SK-N-MC (cell line): Measurements from ENCODE around the gene SLAMF9.

ENCODE experiments used
- DNase-seq: peaks from one replicate; pipeline ENCODE4 v3.0.0-alpha.2; 2011; ENCODE audit warnings: low read depth, low spot score
- H3K27ac ChIP-seq: fragments of 200-600 bp; sonication (generic); 2 replicates; pipeline ENCODE4 v1.5.1; 2016; ENCODE audit warnings: mixed run types
- H3K36me3 ChIP-seq: fragments of 200-600 bp; sonication (generic); 2 replicates; pipeline ENCODE4 v1.6.1; 2017; ENCODE audit warnings: antibody characterized with exemption, low read length, mixed read lengths; ENCODE audit not compliant: insufficient read depth
- H3K4me3 ChIP-seq: fragments of 200-600 bp; sonication (generic); 2 replicates; pipeline ENCODE4 v1.5.1; 2016
- H3K9ac ChIP-seq: fragments of 200-600 bp; sonication (generic); 2 replicates; pipeline ENCODE4 v1.8.0; 2017; ENCODE audit warnings: mixed run types, mixed read lengths; ENCODE audit not compliant: insufficient read length
- H3K9me3 ChIP-seq: fragments of 200-600 bp; sonication (generic); 2 replicates; pipeline ENCODE4 v1.6.1; 2017; ENCODE audit warnings: low read depth, mild to moderate bottlenecking, antibody characterized with exemption, low read length, moderate library complexity, mixed read lengths
- EZH2 ChIP-seq: fragments of 200-600 bp; sonication (generic); IDR thresholded peaks from one replicate; pipeline ENCODE4 v1.6.1; 2017; ENCODE audit warnings: antibody characterized with exemption
- FOXP2 ChIP-seq: optimal IDR thresholded peaks from 2 replicates; pipeline ENCODE3; 2011; ENCODE audit warnings: mild to moderate bottlenecking, moderate library complexity; ENCODE audit not compliant: insufficient read depth; ENCODE audit errors: extremely low read length, control extremely low read depth
- POLR2AphosphoS5 ChIP-seq: IDR thresholded peaks from 2 replicates; pipeline ENCODE4 v1.6.1; 2012; ENCODE audit warnings: mild to moderate bottlenecking, low read depth, low read length, borderline replicate concordance

The SLAMF9 gene

DNA sequence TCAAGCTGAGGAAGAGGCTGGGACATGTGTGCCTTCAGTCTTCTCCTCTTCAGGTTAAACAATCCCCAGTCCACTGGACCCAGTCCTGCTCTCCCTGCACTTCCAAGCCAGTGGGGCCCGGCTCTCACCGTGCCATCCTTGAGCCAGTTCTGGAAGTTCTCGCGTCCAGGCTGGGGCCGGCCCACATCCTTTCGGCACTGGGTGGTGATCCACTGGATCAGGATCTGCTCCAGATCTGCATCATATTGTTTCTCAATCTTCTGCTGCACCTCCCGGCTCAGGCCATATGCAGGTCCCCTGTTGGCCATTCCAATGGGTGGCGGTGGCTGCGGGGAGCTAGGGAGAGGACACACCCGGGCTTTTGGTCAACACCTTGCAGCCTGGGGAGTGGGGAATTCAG is 33.8 kb downstream of the SLAMF9 start:
- no peak for DNase-seq
- no peak overlapping the region for H3K27ac ChIP-seq
- H3K9ac ChIP-seq = no peak overlapping the region
- no peaks in the 10 kb centered on the region for H3K9me3 ChIP-seq
- TF ChIP-seq POLR2AphosphoS5 = no peak
- TF ChIP-seq FOXP2 = no peak
- TF ChIP-seq EZH2 = no peak
- H3K4me3 ChIP-seq = no peak overlapping the region
- H3K36me3 ChIP-seq = peaks cover 9% of the 10 kb centered on the region; the same call in 1 of the 2 replicates

DNA sequence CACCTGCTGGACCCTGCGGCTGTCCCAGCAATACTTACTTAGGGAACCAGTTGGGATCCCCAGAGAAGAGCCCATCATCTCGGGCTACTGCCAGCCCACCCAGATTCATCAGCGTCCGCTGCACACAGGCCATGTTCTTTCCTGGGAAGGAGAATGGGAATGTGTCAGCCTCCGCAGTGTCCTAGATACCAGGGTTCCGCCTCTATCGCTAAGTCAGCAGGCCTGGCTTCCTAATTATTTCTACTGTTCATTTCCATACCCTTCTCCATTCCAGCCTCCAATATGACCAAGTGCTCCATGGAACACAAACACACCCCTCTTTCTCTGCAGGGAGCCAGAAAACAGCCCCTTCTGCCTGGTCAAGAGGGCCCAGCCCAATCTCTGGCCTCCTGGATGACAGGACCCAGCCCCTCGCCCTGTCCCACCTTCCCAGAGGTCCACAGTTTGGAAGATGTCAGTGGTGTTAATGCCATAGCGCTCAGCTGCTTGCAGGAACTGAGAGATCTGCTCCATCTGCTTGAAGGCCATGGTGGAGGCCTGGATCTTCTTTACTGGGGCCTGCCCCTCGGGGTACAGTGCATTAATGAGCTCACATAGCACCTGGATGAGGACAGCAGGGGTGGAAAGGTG is 34.7 kb downstream of the SLAMF9 start:
- Histone ChIP-seq H3K36me3 (peaks cover 9% of the 10 kb centered on the region; the same call in 1 of the 2 replicates), H3K4me3 (no peak overlapping the region), H3K9me3 (no peaks in the 10 kb centered on the region), H3K27ac (no peak overlapping the region), H3K9ac (no peak overlapping the region)
- TF ChIP-seq EZH2 = no peak
- DNase-seq = no peak

DNA sequence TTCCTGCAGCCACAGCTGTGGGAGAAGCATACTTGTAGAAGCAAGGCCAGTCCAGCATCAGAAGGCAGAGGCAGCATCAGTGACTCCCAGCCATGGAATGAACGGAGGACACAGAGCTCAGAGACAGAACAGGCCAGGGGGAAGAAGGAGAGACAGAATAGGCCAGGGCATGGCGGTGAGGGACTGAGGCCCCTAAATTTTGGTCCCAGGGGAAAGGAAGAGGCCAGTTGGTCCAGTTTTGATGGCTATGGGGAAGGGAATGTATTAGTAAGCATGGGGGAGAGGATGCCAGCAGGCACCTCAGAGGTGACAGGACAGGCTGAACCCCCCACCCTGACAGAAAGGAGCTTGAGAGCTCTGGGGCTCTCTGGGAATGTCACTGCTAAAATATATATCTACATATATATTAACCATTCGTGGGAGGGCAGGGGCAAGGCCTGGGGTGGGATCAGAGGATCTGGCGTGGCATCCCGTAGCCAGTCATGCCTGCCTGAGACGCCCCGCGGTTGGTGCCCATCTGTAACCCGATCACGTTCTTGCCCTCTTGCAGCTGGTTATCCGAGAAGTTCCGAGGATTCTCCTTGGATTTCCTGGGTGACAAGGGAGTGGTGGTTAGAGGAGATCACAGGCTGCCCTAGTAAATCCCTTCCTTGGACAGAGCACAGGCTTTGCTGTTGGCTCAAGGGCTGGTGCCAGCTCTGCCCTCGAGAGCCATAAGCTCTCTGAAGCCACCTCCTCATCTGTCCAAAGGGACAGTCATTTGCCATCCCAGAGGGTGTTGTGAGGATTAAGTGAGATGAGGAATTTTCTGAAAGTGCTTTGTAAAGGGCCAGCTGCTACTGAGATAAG is 35.5 kb downstream of the SLAMF9 start:
- Histone ChIP-seq H3K9me3 (no peaks in the 10 kb centered on the region), H3K27ac (no peak overlapping the region), H3K4me3 (no peak overlapping the region), H3K36me3 (peaks cover 9% of the 10 kb centered on the region; the same call in 1 of the 2 replicates), H3K9ac (no peak overlapping the region)
- TF ChIP-seq EZH2 (no peak), POLR2AphosphoS5 (no peak), FOXP2 (no peak)
- DNase-seq = no peak

DNA sequence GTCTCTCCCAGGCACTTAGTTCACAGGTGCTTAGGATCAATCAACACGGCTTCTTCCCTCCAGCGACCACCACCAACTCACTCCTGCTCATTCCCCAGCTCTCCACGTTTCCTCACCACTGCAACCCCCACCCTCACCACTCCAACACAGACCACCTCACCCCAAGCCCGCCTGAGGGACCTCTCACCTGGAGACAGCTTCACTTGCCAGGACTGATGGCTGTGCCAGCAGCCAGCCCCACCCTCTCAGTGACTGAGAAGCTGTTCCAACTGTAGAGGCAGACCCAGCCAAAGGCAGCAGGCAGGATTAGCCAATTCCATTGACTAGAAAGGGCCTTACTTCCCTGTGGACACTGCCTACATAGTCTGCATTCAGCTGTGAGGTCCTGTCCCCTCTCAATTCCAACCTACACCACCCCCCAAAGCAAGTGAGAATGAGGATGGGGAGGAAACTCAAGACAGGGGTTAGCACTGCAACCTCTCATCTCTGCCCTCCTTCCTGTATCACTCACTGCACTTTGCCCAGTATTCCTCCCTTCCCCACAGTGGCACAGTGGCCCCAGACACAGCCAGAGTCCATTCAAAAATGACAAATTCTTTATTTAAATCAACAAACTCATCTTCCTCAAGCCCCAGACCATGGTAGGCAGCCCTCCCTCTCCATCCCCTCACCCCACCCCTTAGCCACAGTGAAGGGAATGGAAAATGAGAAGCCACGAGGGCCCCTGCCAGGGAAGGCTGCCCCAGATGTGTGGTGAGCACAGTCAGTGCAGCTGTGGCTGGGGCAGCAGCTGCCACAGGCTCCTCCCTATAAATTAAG is 36.3 kb downstream of the SLAMF9 start:
- H3K36me3 ChIP-seq = peaks cover 9% of the 10 kb centered on the region; the same call in 1 of the 2 replicates
- no peaks in the 10 kb centered on the region for H3K9me3 ChIP-seq
- no peak overlapping the region for H3K27ac ChIP-seq
- TF ChIP-seq EZH2 (no peak), POLR2AphosphoS5 (no peak), FOXP2 (no peak)
- DNase-seq = no peak
- no peak overlapping the region for H3K4me3 ChIP-seq
- no peak overlapping the region for H3K9ac ChIP-seq

DNA sequence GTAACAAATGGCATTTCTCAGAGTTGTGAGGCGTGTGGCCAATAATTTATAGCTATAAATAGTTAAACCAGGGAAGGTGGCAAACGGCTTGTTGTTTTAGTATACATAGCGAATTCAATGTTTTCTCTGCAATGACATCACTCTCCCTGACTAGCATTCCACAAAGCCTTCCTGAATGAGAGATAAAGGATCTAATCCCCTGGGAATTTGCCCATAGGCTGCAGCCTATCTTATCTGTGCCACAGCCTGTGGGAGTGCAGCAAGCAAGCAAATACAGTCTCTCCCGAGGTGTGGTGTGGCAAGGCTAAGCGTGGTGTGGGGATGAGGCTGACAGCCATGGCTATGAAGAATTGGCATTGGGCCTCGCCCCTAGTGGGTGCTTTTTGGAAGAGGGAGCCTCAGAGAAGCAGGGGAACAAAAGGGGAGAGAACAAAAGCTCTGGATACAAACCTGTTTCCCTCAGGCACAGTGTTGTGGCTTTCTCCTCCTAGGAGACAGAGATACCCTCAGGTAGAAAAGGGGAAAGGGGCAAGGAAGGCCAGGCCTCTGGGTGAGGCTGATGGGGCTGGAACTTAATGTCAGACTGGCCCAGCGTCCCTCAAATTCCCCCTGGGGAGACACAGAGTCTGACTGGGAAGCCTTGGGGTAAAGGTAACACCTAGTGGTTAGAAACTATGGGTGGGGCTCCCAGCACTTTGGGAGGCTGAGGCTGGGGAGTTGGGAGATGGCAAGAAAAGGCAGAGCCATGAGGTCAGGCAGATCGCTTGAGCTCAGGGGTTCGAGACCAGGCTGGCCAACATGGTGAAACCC is 37.6 kb downstream of the SLAMF9 start:
- TF ChIP-seq FOXP2 = no peak
- TF ChIP-seq POLR2AphosphoS5 = no peak
- TF ChIP-seq EZH2 = no peak
- H3K4me3 ChIP-seq = peak overlapping the region; percentile 30; the same call in 1 of the 2 replicates
- DNase-seq = peak; percentile 45
- peaks cover 9% of the 10 kb centered on the region; the same call in 1 of the 2 replicates for H3K36me3 ChIP-seq
- H3K9me3 ChIP-seq = no peaks in the 10 kb centered on the region
- H3K27ac ChIP-seq = no peak overlapping the region
- H3K9ac ChIP-seq = no peak overlapping the region

DNA sequence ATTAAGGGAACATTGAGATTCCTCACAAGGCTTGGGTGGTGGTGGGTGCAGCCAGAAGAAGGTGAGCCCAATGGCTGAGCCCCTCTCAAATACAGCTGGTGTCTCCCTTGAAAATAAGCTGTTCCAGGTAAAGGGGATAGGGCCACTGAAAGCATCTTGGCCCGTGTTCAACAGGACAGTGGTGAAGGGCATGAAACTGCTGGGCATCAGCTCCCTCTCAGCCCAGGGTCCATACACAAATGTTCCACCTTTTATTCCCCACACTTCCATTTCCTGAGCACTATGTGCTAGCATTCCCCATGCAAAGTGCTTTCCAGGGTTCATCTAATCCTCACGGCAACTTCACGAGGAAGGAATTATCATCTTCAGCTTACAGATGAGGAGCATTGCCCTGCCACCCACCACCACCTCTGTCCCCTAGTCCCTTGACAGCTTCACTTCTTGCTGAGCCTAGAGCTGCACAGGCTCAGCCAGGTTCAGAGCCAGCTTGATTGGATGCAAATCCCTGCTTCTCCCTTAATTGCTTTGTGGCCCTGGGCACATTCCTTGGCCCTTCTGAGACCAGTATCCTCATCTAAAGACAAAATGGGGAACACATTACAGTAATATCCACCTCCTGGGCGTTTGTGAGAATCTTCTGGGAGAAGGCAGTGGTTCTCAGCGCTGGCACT is 38.3 kb downstream of the SLAMF9 start:
- no peak overlapping the region for H3K27ac ChIP-seq
- H3K9ac ChIP-seq = no peak overlapping the region
- peak overlapping the region; percentile 30; the same call in 1 of the 2 replicates for H3K4me3 ChIP-seq
- no peak for DNase-seq
- H3K9me3 ChIP-seq = no peaks in the 10 kb centered on the region
- no peak for TF ChIP-seq FOXP2
- TF ChIP-seq EZH2 = no peak
- TF ChIP-seq POLR2AphosphoS5 = no peak
- H3K36me3 ChIP-seq = peaks cover 9% of the 10 kb centered on the region; the same call in 1 of the 2 replicates

DNA sequence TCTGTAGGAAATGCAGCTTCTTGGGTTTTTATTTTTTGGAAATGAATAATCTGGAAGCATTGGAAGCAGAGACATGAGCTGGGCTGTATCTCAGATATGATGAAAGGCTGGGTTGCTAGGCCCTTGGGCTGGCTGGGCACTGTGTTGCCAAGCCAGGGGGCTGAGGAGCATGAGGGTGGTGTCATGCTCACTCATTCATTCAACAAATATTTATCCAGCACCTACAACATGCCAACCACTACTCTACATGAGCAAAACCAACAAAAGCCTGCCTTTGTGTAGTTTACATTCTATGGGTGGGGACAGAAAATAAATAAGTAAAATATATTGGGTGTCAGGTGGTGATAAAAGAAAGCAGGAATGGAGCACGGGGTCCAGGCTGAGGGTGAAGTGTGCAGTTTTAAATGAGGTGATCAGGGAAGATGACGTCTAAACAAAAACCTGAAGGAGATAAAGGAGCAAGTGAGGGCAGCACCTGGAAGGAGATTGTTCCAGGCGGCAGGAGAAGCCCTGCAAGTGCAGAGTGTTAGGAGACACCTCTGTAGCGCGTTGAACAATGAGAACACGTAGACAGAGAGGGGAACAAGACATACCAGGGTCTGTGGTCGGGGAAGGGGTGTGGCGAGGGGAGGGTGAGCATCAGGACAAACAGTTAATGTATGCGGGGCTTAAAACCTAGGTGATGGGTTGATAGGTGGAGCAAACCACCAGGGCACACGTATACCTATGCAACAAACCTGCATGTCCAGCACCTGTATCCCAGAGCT is 39.6 kb downstream of the SLAMF9 start:
- Histone ChIP-seq H3K9ac (no peak overlapping the region), H3K36me3 (peaks cover 3% of the 10 kb centered on the region; the same call in 1 of the 2 replicates), H3K4me3 (no peak overlapping the region), H3K9me3 (no peaks in the 10 kb centered on the region), H3K27ac (no peak overlapping the region)
- TF ChIP-seq EZH2 (no peak), POLR2AphosphoS5 (no peak), FOXP2 (no peak)
- DNase-seq = no peak
